Measurements from ENCODE around the gene CD80.

CD80 gene

DNA sequence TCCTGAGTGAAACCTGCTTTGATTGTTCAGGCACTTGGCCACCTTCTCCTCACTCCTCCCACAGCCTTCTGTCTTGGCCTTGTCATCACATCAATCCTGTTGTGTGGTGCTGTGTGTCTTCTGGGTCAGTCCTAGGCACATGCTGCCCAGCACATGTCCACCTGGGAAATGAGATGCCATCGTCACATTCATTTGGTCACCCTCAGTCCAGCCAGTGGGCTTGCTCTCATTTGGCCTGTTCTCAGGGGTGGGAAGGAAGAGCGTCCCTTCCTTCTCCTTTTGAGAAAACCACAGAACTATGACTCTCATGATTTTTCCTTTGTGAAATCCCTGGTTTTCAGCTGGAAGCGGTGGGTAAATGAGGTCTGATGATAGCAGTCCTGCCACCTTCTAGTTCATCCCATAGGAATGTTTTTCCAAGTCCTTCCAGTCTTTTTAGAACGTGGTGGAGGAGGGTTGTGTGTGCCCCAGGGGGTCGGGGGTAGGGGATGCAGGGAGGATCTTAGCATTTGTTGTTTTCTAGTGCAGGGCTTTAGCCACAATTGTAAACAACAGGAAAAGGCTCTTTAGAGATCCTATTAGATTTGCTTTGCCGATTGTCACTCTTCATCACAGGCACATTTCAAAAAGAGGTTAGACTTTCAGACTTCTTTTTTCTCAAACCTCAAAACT lies 29.8 kb upstream of the CD80 start:
- TF ChIP-seq CREB1 (IDR thresholded peaks at IDR 0.05; ENCODE audit: low read depth) = no peak
- TF ChIP-seq YY1 (IDR thresholded peaks at IDR 0.05; ENCODE audit: low read depth) = no peak
- TF ChIP-seq TEAD4 (IDR thresholded peaks at IDR 0.05) = no peak
- TF ChIP-seq EGR1 (IDR thresholded peaks at IDR 0.05) = no peak
- no peak for TF ChIP-seq TAF1 (IDR thresholded peaks at IDR 0.05; ENCODE audit: low read depth)
- TF ChIP-seq TCF12 (IDR thresholded peaks at IDR 0.05; ENCODE audit: low read depth) = no peak
- TF ChIP-seq, protein P1, sequence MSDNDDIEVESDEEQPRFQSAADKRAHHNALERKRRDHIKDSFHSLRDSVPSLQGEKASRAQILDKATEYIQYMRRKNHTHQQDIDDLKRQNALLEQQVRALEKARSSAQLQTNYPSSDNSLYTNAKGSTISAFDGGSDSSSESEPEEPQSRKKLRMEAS (IDR thresholded peaks at IDR 0.05) = no peak
- TF ChIP-seq USF1 (IDR thresholded peaks at IDR 0.05) = no peak

DNA sequence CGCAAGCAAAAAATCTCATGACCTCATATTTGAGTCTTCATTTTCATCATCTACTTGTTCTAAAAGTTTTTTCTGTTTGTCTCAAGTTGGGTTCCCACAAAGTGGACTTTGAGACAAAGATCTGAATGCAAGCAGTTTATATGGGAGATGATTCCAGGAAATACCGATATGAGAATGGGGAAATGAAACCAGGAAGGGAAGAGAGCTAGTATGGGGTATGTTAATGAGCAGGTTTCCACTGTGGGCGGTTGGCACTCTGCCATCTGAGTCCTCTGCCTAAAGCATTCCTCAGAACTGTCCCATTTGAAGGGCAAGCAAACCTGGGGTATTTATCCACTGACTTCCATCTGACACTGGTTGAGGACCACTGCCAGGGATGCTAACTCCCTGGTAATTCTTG lies 28.7 kb upstream of the CD80 start:
- no peak for TF ChIP-seq EGR1 (IDR thresholded peaks at IDR 0.05)
- TF ChIP-seq, protein P1 (IDR thresholded peaks at IDR 0.05) = no peak
- no peak for TF ChIP-seq EP300 (IDR thresholded peaks at IDR 0.05; ENCODE audit: borderline replicate concordance)
- TF ChIP-seq RAD21 (IDR thresholded peaks at IDR 0.05; ENCODE audit: low read depth) = no peak
- TF ChIP-seq FOXM1 (IDR thresholded peaks at IDR 0.05; ENCODE audit: borderline replicate concordance, low read depth) = no peak
- TF ChIP-seq TCF12 (IDR thresholded peaks at IDR 0.05; ENCODE audit: low read depth) = no peak

DNA sequence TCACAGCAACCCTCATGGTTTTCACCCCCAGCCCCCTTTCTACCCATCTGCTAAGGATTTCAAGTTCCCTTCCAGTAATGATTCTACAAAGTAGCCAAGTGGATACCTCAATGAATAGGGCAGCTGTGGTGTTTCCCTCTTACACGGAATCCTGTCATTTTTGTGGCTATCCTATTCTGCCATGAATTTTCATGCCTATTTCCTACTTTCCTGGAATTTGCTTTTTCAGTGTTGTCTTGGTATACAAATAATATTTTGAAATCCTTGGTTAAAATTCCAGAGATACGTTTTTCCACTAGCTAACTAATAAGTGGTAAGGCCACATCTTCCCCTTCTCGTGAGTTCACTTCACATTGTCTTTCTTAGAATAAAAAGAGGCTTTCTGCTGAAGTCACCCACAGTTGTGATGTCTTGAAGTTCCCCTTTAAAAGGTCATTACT lies 27.3 kb upstream of the CD80 start:
- TF ChIP-seq TAF1 (IDR thresholded peaks at IDR 0.05; ENCODE audit: low read depth) (no peak), TEAD4 (IDR thresholded peaks at IDR 0.05) (no peak)

DNA sequence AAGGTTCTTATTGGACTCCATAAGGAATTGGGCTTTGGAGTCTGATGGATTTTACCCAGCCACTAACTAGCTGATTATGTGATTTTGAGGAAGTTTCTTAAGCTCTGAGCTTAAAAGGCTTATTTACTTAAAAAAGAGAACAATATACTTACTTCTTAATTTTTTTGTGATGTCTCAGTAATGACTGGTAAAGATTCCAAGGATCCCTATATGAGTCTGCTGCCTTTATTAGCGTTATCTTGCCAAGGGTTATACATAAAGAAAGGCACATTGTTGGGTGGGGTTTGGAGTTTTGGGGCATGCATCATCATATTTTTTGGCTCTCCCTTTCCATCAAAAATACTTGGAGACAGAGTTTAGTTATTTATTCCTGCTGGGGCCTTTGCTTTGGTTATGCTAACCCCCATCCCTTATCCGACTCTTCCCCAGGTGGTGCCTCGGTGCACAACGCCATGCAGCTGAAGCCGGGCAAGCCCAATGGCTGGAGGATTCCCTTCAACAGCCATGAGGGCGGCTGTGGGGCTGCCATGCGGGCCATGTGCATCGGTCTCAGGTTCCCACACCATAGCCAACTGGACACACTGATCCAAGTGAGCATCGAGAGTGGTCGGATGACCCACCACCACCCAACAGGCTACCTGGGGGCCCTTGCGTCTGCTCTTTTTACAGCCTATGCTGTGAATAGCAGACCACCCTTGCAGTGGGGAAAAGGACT lies 26.6 kb upstream of the CD80 start:
- TF ChIP-seq, protein P1 (IDR thresholded peaks at IDR 0.05) = no peak
- TF ChIP-seq TAF1 (IDR thresholded peaks at IDR 0.05; ENCODE audit: low read depth) (no peak), ZBTB7A (IDR thresholded peaks at IDR 0.05; ENCODE audit: low read depth) (no peak), TCF12 (IDR thresholded peaks at IDR 0.05; ENCODE audit: low read depth) (no peak), NFIC (IDR thresholded peaks at IDR 0.05) (no peak), USF1 (IDR thresholded peaks at IDR 0.05) (no peak), TEAD4 (IDR thresholded peaks at IDR 0.05) (no peak), FOXM1 (IDR thresholded peaks at IDR 0.05; ENCODE audit: borderline replicate concordance, low read depth) (no peak), RAD21 (IDR thresholded peaks at IDR 0.05; ENCODE audit: low read depth) (no peak), CREB1 (IDR thresholded peaks at IDR 0.05; ENCODE audit: low read depth) (no peak)

GRCh38 chr3:119585208-119585607 lies 25.8 kb upstream of the CD80 start:
- TF ChIP-seq ZBTB7A (IDR thresholded peaks at IDR 0.05; ENCODE audit: low read depth) (no peak), EGR1 (IDR thresholded peaks at IDR 0.05) (no peak), TAF1 (IDR thresholded peaks at IDR 0.05; ENCODE audit: low read depth) (no peak), FOXM1 (IDR thresholded peaks at IDR 0.05; ENCODE audit: borderline replicate concordance, low read depth) (no peak), USF1 (IDR thresholded peaks at IDR 0.05) (no peak), TCF12 (IDR thresholded peaks at IDR 0.05; ENCODE audit: low read depth) (no peak), CEBPB (IDR thresholded peaks at IDR 0.05) (no peak), REST (IDR thresholded peaks at IDR 0.05; ENCODE audit: low read depth) (no peak), TEAD4 (IDR thresholded peaks at IDR 0.05) (no peak), EP300 (IDR thresholded peaks at IDR 0.05; ENCODE audit: borderline replicate concordance) (no peak), CREB1 (IDR thresholded peaks at IDR 0.05; ENCODE audit: low read depth) (no peak), YY1 (IDR thresholded peaks at IDR 0.05; ENCODE audit: low read depth) (no peak), NFIC (IDR thresholded peaks at IDR 0.05) (no peak), RAD21 (IDR thresholded peaks at IDR 0.05; ENCODE audit: low read depth) (no peak)
- TF ChIP-seq, protein P1 (IDR thresholded peaks at IDR 0.05) = no peak

GRCh38 chr3:119582178-119582577 lies 22.8 kb upstream of the CD80 start:
- TF ChIP-seq CREB1 (IDR thresholded peaks at IDR 0.05; ENCODE audit: low read depth) = no peak
- no peak for TF ChIP-seq USF1 (IDR thresholded peaks at IDR 0.05)
- TF ChIP-seq, protein P1 (IDR thresholded peaks at IDR 0.05) = no peak
- no peak for TF ChIP-seq FOXM1 (IDR thresholded peaks at IDR 0.05; ENCODE audit: borderline replicate concordance, low read depth)
- no peak for TF ChIP-seq YY1 (IDR thresholded peaks at IDR 0.05; ENCODE audit: low read depth)

Data from Ishikawa (cell line).